B cell (primary cell): ENCODE measurements around the gene NKX1-1. TPM values are rescaled to one million over a fixed set of nuclear protein-coding genes. Genes with fewer than 3 reads are reported as not detected.

Source experiments
- ATAC-seq: fragments of 200-7000 bp; cut with Tn5 transposase; one replicate; pipeline ENCODE4 v1.10.0; 2021; ENCODE audit warnings: low read depth, mild to moderate bottlenecking, moderate number of reproducible peaks, moderate library complexity
- CTCF ChIA-PET: fragments of 350-600 bp; sonication (Branson Sonifier 250); formaldehyde crosslinking; loops from one replicate; lab custom pipeline; 2021; ENCODE audit warnings: antibody characterized with exemption, inconsistent platforms; lab: Charles Lee
- POLR2A ChIA-PET: fragments of 350-600 bp; sonication (Branson Sonifier 250); formaldehyde crosslinking; loops from one replicate; lab custom pipeline; 2021; ENCODE audit warnings: antibody characterized with exemption; lab: Charles Lee
- DNase-seq: peaks from one replicate; pipeline ENCODE4 v3.0.0; 2013
- H2AFZ ChIP-seq: 2 replicates; pipeline ENCODE4 v1.6.1; 2012; ENCODE audit warnings: mild to moderate bottlenecking, low read depth, low read length; ENCODE audit not compliant: insufficient read depth, poor library complexity, severe bottlenecking
- H3K27ac ChIP-seq, 2 donors: 1 replicate in 1 of 2; 2 replicates in 1 of 2; pipeline ENCODE4 v1.5.1; 2012 to 2013; ENCODE audit warnings: low read length in 2 of 2, mild to moderate bottlenecking in 2 of 2, moderate library complexity in 1 of 2
- H3K27me3 ChIP-seq, 4 experiments: fragments of 200-600 bp in 1 of 4; sonication (generic) in 1 of 4; replicated peaks in 1 of 4; 1 replicate in 2 of 4; 2 replicates in 2 of 4; pipeline versions ENCODE4 v1.6.1 to v1.7.0; 2013 to 2016; ENCODE audit warnings: low read length in 3 of 4, mild to moderate bottlenecking in 2 of 4, mixed read lengths in 1 of 4, moderate library complexity in 1 of 4; ENCODE audit not compliant: insufficient read depth in 4 of 4, control insufficient read depth in 3 of 4; ENCODE audit errors: control extremely low read depth in 1 of 4
- H3K36me3 ChIP-seq, 2 experiments: replicated peaks in 1 of 2; 1 replicate in 1 of 2; 2 replicates in 1 of 2; pipeline versions ENCODE4 v1.6.1 to v1.7.1; 2013; ENCODE audit warnings: low read length in 1 of 2; ENCODE audit not compliant: insufficient read depth in 2 of 2, control insufficient read depth in 1 of 2; ENCODE audit errors: control extremely low read depth in 1 of 2, extremely low read depth in 1 of 2
- H3K4me1 ChIP-seq, 2 donors: fragments of 200-600 bp in 1 of 2; sonication (generic) in 1 of 2; 1 replicate in 1 of 2; 2 replicates in 1 of 2; pipeline versions ENCODE4 v1.5.1 to v1.6.1; 2013 to 2017; ENCODE audit warnings: low read length in 2 of 2; ENCODE audit not compliant: control insufficient read depth in 2 of 2, insufficient read depth in 2 of 2
- H3K4me2 ChIP-seq: replicated peaks from 2 replicates; pipeline ENCODE3; 2012; ENCODE audit warnings: mild to moderate bottlenecking, low read depth, low read length; ENCODE audit not compliant: poor library complexity, severe bottlenecking
- H3K4me3 ChIP-seq, 5 experiments: fragments of 200-600 bp in 1 of 5; sonication (generic) in 1 of 5; 1 replicate in 3 of 5; 2 replicates in 2 of 5; pipeline versions ENCODE4 v1.5.1 to v1.7.0; 2011 to 2016; ENCODE audit warnings: low read length in 4 of 5, mild to moderate bottlenecking in 4 of 5, low read depth in 2 of 5, control low read depth in 1 of 5, moderate library complexity in 1 of 5; ENCODE audit not compliant: insufficient read depth in 1 of 5; ENCODE audit errors: control extremely low read depth in 1 of 5, extremely low read depth in 1 of 5
- H3K79me2 ChIP-seq: fragments of 200-600 bp; sonication (generic); one replicate; pipeline ENCODE4 v1.6.0; 2016; ENCODE audit warnings: low read length; ENCODE audit not compliant: control insufficient read depth, insufficient read depth
- H3K9ac ChIP-seq: fragments of 200-600 bp; sonication (generic); 2 replicates; pipeline ENCODE4 v1.6.1; 2017; ENCODE audit warnings: mild to moderate bottlenecking, low read length, moderate library complexity
- H3K9me3 ChIP-seq, 3 donors: one replicate each; pipeline versions ENCODE4 v1.6.1 to v1.7.1; 2013; ENCODE audit warnings: low read length in 2 of 3; ENCODE audit not compliant: control insufficient read depth in 2 of 3, insufficient read depth in 1 of 3; ENCODE audit errors: control extremely low read depth in 1 of 3
- H4K20me1 ChIP-seq: 2 replicates; pipeline ENCODE4 v1.6.0; 2012; ENCODE audit warnings: mild to moderate bottlenecking, low read length; ENCODE audit not compliant: insufficient read depth, control insufficient read depth, poor library complexity, severe bottlenecking
- H3K27ac Mint-ChIP-seq: one replicate; pipeline ENCODE4 v1.8.0; 2021; ENCODE audit warnings: mixed read lengths
- H3K27me3 Mint-ChIP-seq: one replicate; pipeline ENCODE4 v1.8.0; 2021; ENCODE audit warnings: mixed read lengths
- H3K4me1 Mint-ChIP-seq: one replicate; pipeline ENCODE4 v1.8.0; 2021; ENCODE audit warnings: mixed read lengths
- H3K4me3 Mint-ChIP-seq: one replicate; pipeline ENCODE4 v1.8.0; 2021; ENCODE audit warnings: mixed read lengths
- H3K9me3 Mint-ChIP-seq: one replicate; pipeline ENCODE4 v1.8.0; 2022; ENCODE audit warnings: mixed read lengths; ENCODE audit not compliant: insufficient read depth
- CTCF ChIP-seq: fragments of 200-600 bp; IDR thresholded peaks from one replicate; pipeline ENCODE4 v1.8.0; 2022; ENCODE audit warnings: antibody characterized with exemption, mild to moderate bottlenecking
- EZH2 ChIP-seq: IDR thresholded peaks from 2 replicates; pipeline ENCODE4 v1.6.1; 2012; ENCODE audit warnings: borderline replicate concordance, low read depth, mild to moderate bottlenecking, moderate library complexity, low read length; ENCODE audit not compliant: insufficient read depth, poor library complexity, severe bottlenecking
- WGBS: methylation state at CpG from one replicate; pipeline ENCODE4 v1.1.5; 2013; ENCODE audit warnings: missing lambda C conversion rate; ENCODE audit not compliant: insufficient coverage; 5-methylcytosine and 5-hydroxymethylcytosine counted together
- intact Hi-C: fragments of 100-400 bp; cut with micrococcal nuclease; formaldehyde crosslinking; loops from one replicate; pipeline ENCODE4 v1.10.0; 2022
- polyA plus RNA-seq: library from polyadenylated mRNA; depleted of rRNA; stranded (reverse); fragments of >200 nt; gene quantifications from 2 replicates; pipeline ENCODE4 v1.2.3, GENCODE V29; 2012
- total RNA-seq, 2 donors: library from RNA; stranded (reverse); fragments of 120-200 nt in 1 of 2; gene quantifications; 1 replicate in 1 of 2; 2 replicates in 1 of 2; pipeline versions ENCODE4 v1.2.3 to v1.2.4, GENCODE V29; 2013 to 2022

Gene NKX1-1
- total and polyA plus RNA-seq, 2 donors (not counting 1 experiment from before 2014, with no cell fraction given), result not detected

- intact Hi-C loops, result no loop called here
- Histone ChIP-seq H3K9ac (no peak overlapping the region), H3K4me3 (no peak overlapping the region), H4K20me1 (no peaks in the 10 kb centered on the region), H3K36me3 (peaks cover 0 to 11% of the 10 kb centered on the region in 2 experiments), H3K9me3 (peaks cover 0 to 4% (median 0%) of the 10 kb centered on the region in 3 donors), H3K27ac (no peak overlapping the region), H3K4me1 (no peaks in the 10 kb centered on the region), H3K27me3 (no peaks in the 10 kb centered on the region), H3K79me2 (no peaks in the 10 kb centered on the region), H3K4me2 (no peak overlapping the region), H2AFZ (no peak overlapping the region)
- H3K4me1 Mint-ChIP-seq, result no peaks in the 10 kb centered on the region
- no peak overlapping the region for H3K4me3 Mint-ChIP-seq
- no peaks in the 10 kb centered on the region for H3K9me3 Mint-ChIP-seq
- no peak for DNase-seq
- H3K27me3 Mint-ChIP-seq, result no peaks in the 10 kb centered on the region
- TF ChIP-seq CTCF (no peak), EZH2 (no peak)
- ChIA-PET POLR2A (no interaction called here), CTCF (no interaction called here)
- no peak overlapping the region for H3K27ac Mint-ChIP-seq
- ATAC-seq, result no peak
- 98% methylated on average over 36 of the region's 36 CpGs for WGBS
These were observed 31.1 kb downstream of the NKX1-1 start for GRCh38 chr4:1375051-1375721.

DNA sequence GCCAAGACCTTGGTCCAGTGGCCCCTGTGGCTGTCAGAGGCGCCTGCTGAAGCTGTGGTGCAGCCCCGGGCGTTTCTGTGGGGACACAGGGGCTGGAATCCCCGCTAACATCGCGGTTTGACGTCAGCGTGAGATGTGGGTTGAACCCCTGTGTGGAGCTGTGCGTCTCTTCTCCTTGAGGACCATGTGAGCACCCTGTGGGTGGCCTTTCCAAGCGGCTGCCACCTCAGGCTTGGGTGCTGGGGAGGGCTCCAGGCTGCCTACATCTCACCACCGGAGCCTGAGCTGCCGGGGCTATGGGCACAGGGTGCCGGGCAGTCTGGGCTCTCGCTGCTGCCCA is 31.6 kb downstream of the NKX1-1 start:
- 94% methylated on average over 14 of the region's 14 CpGs for WGBS
- Histone ChIP-seq H3K9me3 (peaks cover 0 to 4% (median 0%) of the 10 kb centered on the region in 3 donors), H2AFZ (no peak overlapping the region), H3K27me3 (no peaks in the 10 kb centered on the region), H4K20me1 (no peaks in the 10 kb centered on the region), H3K27ac (no peak overlapping the region), H3K9ac (no peak overlapping the region), H3K4me3 (no peak overlapping the region), H3K79me2 (no peaks in the 10 kb centered on the region), H3K4me1 (no peaks in the 10 kb centered on the region), H3K4me2 (no peak overlapping the region), H3K36me3 (peaks cover 0 to 11% of the 10 kb centered on the region in 2 experiments)
- no peaks in the 10 kb centered on the region for H3K9me3 Mint-ChIP-seq
- no peak overlapping the region for H3K4me3 Mint-ChIP-seq
- H3K4me1 Mint-ChIP-seq, result no peaks in the 10 kb centered on the region
- no peaks in the 10 kb centered on the region for H3K27me3 Mint-ChIP-seq
- no peak overlapping the region for H3K27ac Mint-ChIP-seq
- no peak for DNase-seq
- ChIA-PET CTCF (no interaction called here), POLR2A (no interaction called here)
- ATAC-seq, result no peak
- no peak for TF ChIP-seq CTCF
- no peak for TF ChIP-seq EZH2
- intact Hi-C loops, result no loop called here
